ENCODE results near the gene KMT2C.
"Not testable (repeated sequence)": the region's sequence is repeated elsewhere in the genome, so short reads cannot be mapped to it uniquely, and the experiment has no call there.

Gene KMT2C

GRCh38 chr7:152403726-152404125 is 32.1 kb downstream of the KMT2C start:
- Histone ChIP-seq H3K27ac (no peak overlapping the region), H3K36me3 (peaks cover 31% of the 10 kb centered on the region), H3K4me2 (no peak overlapping the region), H3K4me1 (no peaks in the 10 kb centered on the region), H4K20me1 (peaks cover 74% of the 10 kb centered on the region), H3K9ac (no peak overlapping the region), H3K27me3 (no peaks in the 10 kb centered on the region), H3K4me3 (no peak overlapping the region), H3K9me3 (peaks cover 37% of the 10 kb centered on the region)
- no peak for TF ChIP-seq Cebpa-rat (IDR thresholded peaks at IDR 0.05)

- Histone ChIP-seq H3K9ac (no peak overlapping the region), H3K4me1 (no peaks in the 10 kb centered on the region; the same call in 1 of the 2 replicates), H4K20me1 (peaks cover 74% of the 10 kb centered on the region), H3K36me3 (peaks cover 36% of the 10 kb centered on the region), H3K4me3 (no peak overlapping the region), H3K9me3 (peaks cover 47% of the 10 kb centered on the region), H3K4me2 (no peak overlapping the region), H3K27ac (no peak overlapping the region), H3K27me3 (no peaks in the 10 kb centered on the region)
- no peak for TF ChIP-seq Cebpa-rat (IDR thresholded peaks at IDR 0.05)
Measured at GRCh38 chr7:152402384-152403250, 33.2 kb downstream of the KMT2C start.

- H3K9me3 ChIP-seq = peaks cover 36% of the 10 kb centered on the region
- H3K9ac ChIP-seq = no peak overlapping the region
- H3K27ac ChIP-seq = no peak overlapping the region
- H3K36me3 ChIP-seq = peaks cover 31% of the 10 kb centered on the region
- peaks cover 94% of the 10 kb centered on the region for H4K20me1 ChIP-seq
- TF ChIP-seq Cebpa-rat (IDR thresholded peaks at IDR 0.05) = no peak
- no peak overlapping the region for H3K4me3 ChIP-seq
- no peaks in the 10 kb centered on the region for H3K27me3 ChIP-seq
- no peaks in the 10 kb centered on the region; the same call in 1 of the 2 replicates for H3K4me1 ChIP-seq
- no peak overlapping the region for H3K4me2 ChIP-seq
Measured at GRCh38 chr7:152399344-152399743, 36.5 kb downstream of the KMT2C start.

GRCh38 chr7:152395112-152395511 is 40.7 kb downstream of the KMT2C start:
- no peak for TF ChIP-seq Cebpa-rat (IDR thresholded peaks at IDR 0.05)
- Histone ChIP-seq H3K36me3 (peaks cover 14% of the 10 kb centered on the region), H4K20me1 (peaks cover 100% of the 10 kb centered on the region), H3K4me3 (no peak overlapping the region), H3K9me3 (peaks cover 22% of the 10 kb centered on the region), H3K4me2 (no peak overlapping the region), H3K27ac (no peak overlapping the region), H3K9ac (no peak overlapping the region), H3K4me1 (no peaks in the 10 kb centered on the region; the same call in 1 of the 2 replicates), H3K27me3 (no peaks in the 10 kb centered on the region)

- Histone ChIP-seq H3K36me3 (peaks cover 17% of the 10 kb centered on the region), H4K20me1 (peaks cover 100% of the 10 kb centered on the region), H3K9me3 (peaks cover 22% of the 10 kb centered on the region)
- H3K27me3 ChIP-seq, H3K27ac ChIP-seq, H3K4me2 ChIP-seq, H3K4me1 ChIP-seq, H3K4me3 ChIP-seq, H3K9ac ChIP-seq: not testable (repeated sequence)
Measured at GRCh38 chr7:152394214-152394613, 41.6 kb downstream of the KMT2C start.

- TF ChIP-seq Cebpa-rat (IDR thresholded peaks at IDR 0.05) = no peak
- Histone ChIP-seq H3K27me3 (no peaks in the 10 kb centered on the region), H4K20me1 (peaks cover 99% of the 10 kb centered on the region), H3K4me3 (no peak overlapping the region), H3K36me3 (peaks cover 12% of the 10 kb centered on the region; the same call in 1 of the 2 replicates), H3K4me1 (no peaks in the 10 kb centered on the region), H3K9me3 (peaks cover 18% of the 10 kb centered on the region), H3K27ac (no peak overlapping the region), H3K4me2 (no peak overlapping the region), H3K9ac (no peak overlapping the region)
Measured at GRCh38 chr7:152392254-152392653, 43.5 kb downstream of the KMT2C start.

- not testable (repeated sequence) for H3K4me3 ChIP-seq, H3K4me2 ChIP-seq
- peaks cover 90% of the 10 kb centered on the region for H4K20me1 ChIP-seq
Measured at GRCh38 chr7:152386136-152386764, 49.6 kb downstream of the KMT2C start.

GRCh38 chr7:152384235-152385200 is 51.3 kb downstream of the KMT2C start:
- peaks cover 84% of the 10 kb centered on the region for H4K20me1 ChIP-seq

More at GRCh38 chr7:152386136-152386764, 49.6 kb downstream of the KMT2C start:
- peaks cover 15% of the 10 kb centered on the region; the same call in 1 of the 2 replicates for H3K36me3 ChIP-seq
- H3K9ac ChIP-seq, H3K4me1 ChIP-seq, H3K27ac ChIP-seq, H3K27me3 ChIP-seq: not testable (repeated sequence)
- peaks cover 28% of the 10 kb centered on the region for H3K9me3 ChIP-seq

More at GRCh38 chr7:152384235-152385200, 51.3 kb downstream of the KMT2C start:
- not testable (repeated sequence) for H3K9ac ChIP-seq, H3K4me1 ChIP-seq, H3K4me2 ChIP-seq, H3K27ac ChIP-seq, H3K4me3 ChIP-seq, H3K27me3 ChIP-seq
- Histone ChIP-seq H3K36me3 (peaks cover 13% of the 10 kb centered on the region; the same call in 1 of the 2 replicates), H3K9me3 (peaks cover 34% of the 10 kb centered on the region)

All from BLaER1 (cell line).